ENCODE data around the gene PRG3. TPM values are rescaled to one million over a fixed set of nuclear protein-coding genes. Genes with fewer than 3 reads are reported as not detected.

Gene PRG3
- total RNA-seq: not detected

GRCh38 chr11:57380975-57381374 is at the start of gene PRG3:
PRG3 (minus strand) TSS chr11:57381150; CDS start chr11:57380708, 442 bp downstream.

DNA sequence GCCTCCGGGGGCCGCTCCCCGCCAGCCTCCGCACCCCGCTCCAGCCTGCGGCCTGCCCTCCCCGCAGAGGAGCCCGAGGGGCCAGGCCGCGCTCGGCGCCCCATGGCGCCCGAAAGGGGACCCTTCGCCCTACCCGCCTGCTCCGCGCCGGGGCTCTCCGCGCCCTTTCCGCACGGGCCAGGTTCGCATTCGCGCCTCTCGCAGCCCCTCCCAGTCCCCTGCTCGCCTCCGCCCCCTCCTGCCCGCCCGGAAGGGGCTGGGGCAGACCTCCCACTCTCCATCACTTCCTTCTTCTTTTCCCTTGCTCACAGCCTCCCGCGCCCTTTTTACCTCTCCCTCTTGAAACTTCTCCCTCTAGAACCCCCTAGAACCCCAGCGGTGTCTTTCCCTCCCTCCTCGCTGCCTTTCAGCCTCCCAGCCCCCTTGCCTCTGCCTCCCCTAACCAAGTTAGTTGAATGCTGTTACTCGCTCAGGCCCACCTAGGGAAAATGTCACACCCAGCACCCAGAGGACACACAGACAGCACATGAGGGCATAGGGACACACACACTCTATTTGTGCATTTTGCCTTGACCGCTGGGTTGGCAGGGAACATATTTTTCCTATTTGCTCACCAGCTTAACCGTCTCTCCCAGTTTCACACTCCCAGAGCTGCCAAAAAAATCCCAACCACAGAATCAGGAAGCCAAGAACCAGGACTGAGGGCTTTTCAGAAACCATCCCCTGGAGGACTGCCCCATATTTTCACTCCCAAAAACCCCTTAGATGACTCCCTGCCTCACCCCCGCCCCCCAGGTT is 46.2 kb upstream of the PRG3 start, which contains the start of gene SLC43A3:
Gene SLC43A3, minus strand, starts transcription at position 193 of the 798 bp plus-strand sequence. CDS start 949 bp downstream, outside the sequence.

DNA sequence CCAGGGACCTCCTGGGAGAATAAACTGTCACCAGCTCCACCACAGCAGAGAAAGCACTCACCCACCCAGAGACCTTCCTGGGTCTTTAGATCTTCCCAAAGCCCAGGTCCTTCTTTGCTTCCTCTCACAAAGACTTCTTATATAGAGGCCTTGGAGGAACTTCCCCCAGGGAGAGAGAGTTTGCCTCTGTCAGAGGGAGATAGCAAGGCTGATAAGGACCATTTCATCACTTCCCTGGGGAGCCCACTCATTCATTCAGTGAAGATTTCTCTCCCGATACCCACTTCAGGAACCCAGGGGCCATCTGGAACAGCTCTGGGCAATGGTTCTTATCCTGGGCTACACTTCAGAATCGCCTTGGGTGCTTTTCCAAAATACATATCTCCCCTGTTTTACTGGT is 9.6 kb upstream of the PRG3 start, which contains the start of gene PRG2:
Gene PRG2, minus strand, starts transcription at position 116 of the 400 bp plus-strand sequence. CDS start 706 bp downstream, outside the sequence.

DNA sequence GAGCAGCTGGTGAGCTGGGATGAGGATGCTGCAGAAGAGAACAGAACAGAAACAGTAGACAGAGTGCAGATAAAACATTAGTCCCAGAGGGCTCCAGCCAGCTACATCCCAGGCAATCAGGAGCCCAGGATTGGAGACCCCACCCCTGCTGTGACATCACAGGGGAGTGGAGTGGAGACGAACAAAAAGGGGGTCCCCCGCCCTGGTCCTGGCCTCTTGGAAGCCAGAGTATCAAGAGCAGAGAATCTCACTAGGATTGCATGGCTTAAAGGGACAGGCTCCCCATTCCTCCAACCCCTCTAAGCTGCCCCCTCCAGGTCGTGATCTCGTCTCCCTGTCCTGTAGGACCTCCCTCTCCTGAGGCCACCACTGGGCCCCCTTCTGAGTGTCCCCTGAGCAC is 42.8 kb downstream of the PRG3 start, which contains the start of gene P2RX3:
Gene P2RX3, plus strand, starts transcription at position 211 of the 400 bp plus-strand sequence. CDS start 199 bp downstream, outside the sequence.

DNA sequence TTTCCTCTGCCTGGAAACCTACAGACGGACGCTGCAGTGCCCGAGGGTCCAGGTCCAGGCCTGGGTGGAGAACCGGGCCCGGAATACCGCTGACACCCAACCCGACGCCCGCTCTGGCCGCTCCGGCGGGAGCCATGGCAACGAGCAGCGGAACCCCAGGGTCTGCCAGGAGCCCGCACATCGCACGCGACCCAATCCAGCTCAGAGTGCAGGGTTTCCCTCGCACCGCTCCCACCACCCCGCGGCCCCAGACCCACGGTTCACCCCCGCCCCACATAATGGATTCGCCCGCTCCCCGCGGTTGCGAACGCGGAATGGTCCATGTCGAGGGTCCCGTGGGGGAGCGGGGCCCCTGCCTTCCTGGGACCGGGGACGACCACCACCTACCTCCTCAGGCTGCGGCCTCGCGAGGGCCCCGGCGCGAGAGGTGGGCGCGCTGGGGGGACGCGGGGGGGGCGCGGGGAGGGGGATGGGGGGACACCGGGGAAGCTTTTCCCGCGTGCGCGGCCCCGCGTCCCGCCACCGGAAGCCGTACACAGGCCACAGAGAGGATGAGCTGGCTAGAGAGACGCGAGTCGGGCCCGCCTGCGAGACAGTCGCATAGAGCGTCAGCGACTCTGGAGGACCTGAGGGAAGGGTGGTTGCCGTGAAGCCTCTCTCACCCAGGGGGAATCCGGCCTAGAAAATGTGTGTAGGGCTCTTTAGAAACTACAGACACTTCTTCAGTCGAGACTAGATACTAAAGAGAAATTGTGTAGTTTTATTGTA is 45.4 kb downstream of the PRG3 start, which contains the start of gene SSRP1:
Gene SSRP1, minus strand, starts transcription at position 550 of the 768 bp plus-strand sequence. CDS start 771 bp downstream, outside the sequence.

Other genes with a start within 250 kb of the PRG3 start
- gene LRRC55, start 199.2 kb downstream of the PRG3 start, total RNA-seq: 26.8 TPM
- gene APLNR, start 143.9 kb downstream of the PRG3 start, total RNA-seq: 25.1 TPM
- gene TNKS1BP1, start 56.2 kb downstream of the PRG3 start, total RNA-seq: 22.8 TPM
- gene SSRP1, start 45.3 kb downstream of the PRG3 start, total RNA-seq: 52.8 TPM
- 0.23 TPM for gene P2RX3, start 42.8 kb downstream of the PRG3 start, total RNA-seq
- 0.46 TPM for gene PRG2, start 9.5 kb upstream of the PRG3 start, total RNA-seq
- 8.8 TPM for gene SLC43A3, start 46.0 kb upstream of the PRG3 start, total RNA-seq
- gene RTN4RL2, start 79.4 kb upstream of the PRG3 start, total RNA-seq: 0.46 TPM
- gene SLC43A1, start 134.6 kb upstream of the PRG3 start, total RNA-seq: 2.1 TPM
- gene TIMM10, start 149.6 kb upstream of the PRG3 start, total RNA-seq: 23.3 TPM
- not detected for gene SMTNL1, start 156.4 kb upstream of the PRG3 start, total RNA-seq
- gene UBE2L6, start 186.5 kb upstream of the PRG3 start, total RNA-seq: 51.4 TPM
- gene SERPING1, start 216.5 kb upstream of the PRG3 start, total RNA-seq: 9.5 TPM